Measurements from ENCODE around the gene ASCC3. TPM values are rescaled to one million over a fixed set of nuclear protein-coding genes. Genes with fewer than 3 reads are reported as not detected.

The ASCC3 gene
- total RNA-seq, 4 donors from 2014 or later, result 15.7 to 39.9 (median 29.3) TPM

GRCh38 chr6:100503043-100503705, 378.0 kb downstream of the ASCC3 start:
- Histone ChIP-seq H3K27ac (no peak overlapping the region), H3K27me3 (no peaks in the 10 kb centered on the region), H3K36me3 (no peaks in the 10 kb centered on the region), H3K9me3 (no peaks in the 10 kb centered on the region), H3K4me3 (no peak overlapping the region), H3K4me1 (no peaks in the 10 kb centered on the region)
- DNase-seq, result no peak
- in situ Hi-C loops (cut with MboI; ENCODE audit: low pct_ligation_motif_present in 1 of 4, low pct_unique_long_range_greater_than_20kb in 1 of 4, low sequenced_read_pairs in 3 of 4), result no loop called here
- intact Hi-C loops (cut with DNase I; ENCODE audit: low total_unique reads), result no loop called here
- no peak for TF ChIP-seq EP300 (IDR thresholded peaks at IDR 0.05; ENCODE audit: low read depth)
- TF ChIP-seq POLR2AphosphoS5 (IDR thresholded peaks at IDR 0.05), result no peak
- TF ChIP-seq, protein P1, sequence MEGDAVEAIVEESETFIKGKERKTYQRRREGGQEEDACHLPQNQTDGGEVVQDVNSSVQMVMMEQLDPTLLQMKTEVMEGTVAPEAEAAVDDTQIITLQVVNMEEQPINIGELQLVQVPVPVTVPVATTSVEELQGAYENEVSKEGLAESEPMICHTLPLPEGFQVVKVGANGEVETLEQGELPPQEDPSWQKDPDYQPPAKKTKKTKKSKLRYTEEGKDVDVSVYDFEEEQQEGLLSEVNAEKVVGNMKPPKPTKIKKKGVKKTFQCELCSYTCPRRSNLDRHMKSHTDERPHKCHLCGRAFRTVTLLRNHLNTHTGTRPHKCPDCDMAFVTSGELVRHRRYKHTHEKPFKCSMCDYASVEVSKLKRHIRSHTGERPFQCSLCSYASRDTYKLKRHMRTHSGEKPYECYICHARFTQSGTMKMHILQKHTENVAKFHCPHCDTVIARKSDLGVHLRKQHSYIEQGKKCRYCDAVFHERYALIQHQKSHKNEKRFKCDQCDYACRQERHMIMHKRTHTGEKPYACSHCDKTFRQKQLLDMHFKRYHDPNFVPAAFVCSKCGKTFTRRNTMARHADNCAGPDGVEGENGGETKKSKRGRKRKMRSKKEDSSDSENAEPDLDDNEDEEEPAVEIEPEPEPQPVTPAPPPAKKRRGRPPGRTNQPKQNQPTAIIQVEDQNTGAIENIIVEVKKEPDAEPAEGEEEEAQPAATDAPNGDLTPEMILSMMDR (IDR thresholded peaks at IDR 0.05), result no peak
- no peak for TF ChIP-seq POLR2A (IDR thresholded peaks at IDR 0.05)

DNA sequence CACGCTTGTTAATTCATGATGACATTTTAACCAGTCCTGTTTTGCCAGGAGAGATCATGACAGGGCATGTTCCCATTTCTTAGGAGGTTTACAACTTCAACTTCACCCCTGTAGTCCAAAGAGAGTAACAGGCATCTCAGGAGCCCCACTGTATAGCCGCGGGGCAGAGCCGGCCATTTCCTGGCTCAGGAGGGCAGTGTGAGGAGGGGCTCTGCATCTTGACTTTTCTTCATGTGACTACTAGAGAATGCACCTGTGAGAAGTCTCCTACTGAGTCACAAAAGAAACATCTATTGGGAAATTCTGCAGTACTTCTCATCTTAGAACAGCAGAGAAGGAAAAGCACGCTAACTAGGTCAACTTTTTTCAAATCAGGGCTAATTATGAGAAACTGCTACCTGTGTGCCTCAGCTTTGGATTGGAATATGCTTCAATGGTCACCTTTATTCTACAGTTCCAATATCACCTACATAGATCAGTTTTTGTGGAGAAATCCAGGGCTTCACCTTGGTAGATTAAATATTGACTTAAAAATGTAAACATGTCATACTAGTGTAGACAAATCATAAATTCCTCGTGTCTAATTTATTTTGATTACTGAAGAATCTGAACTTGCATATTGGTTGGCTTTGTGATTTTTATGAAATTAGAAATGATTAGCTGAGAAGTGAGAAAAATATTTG, 387.8 kb downstream of the ASCC3 start:
- Histone ChIP-seq H3K36me3 (no peaks in the 10 kb centered on the region), H3K9me3 (no peaks in the 10 kb centered on the region), H3K4me3 (no peak overlapping the region), H3K27me3 (peaks cover 17% of the 10 kb centered on the region), H3K27ac (no peak overlapping the region), H3K4me1 (no peaks in the 10 kb centered on the region)
- intact Hi-C loops (cut with DNase I; ENCODE audit: low total_unique reads), result no loop called here
- in situ Hi-C loops (cut with MboI; ENCODE audit: low pct_ligation_motif_present in 1 of 4, low pct_unique_long_range_greater_than_20kb in 1 of 4, low sequenced_read_pairs in 3 of 4), result no loop called here
- WGBS, 2 donors (ENCODE audit: low coverage in 1 of 2), result 47 to 57% methylated on average over 2 to 6 of the region's 6 CpGs
- TF ChIP-seq POLR2AphosphoS5 (IDR thresholded peaks at IDR 0.05), result no peak
- no peak for DNase-seq

- Histone ChIP-seq H3K4me1 (no peaks in the 10 kb centered on the region), H3K4me3 (no peak overlapping the region), H3K36me3 (no peaks in the 10 kb centered on the region), H3K27me3 (peaks cover 24% of the 10 kb centered on the region), H3K9me3 (no peaks in the 10 kb centered on the region), H3K27ac (no peak overlapping the region)
- in situ Hi-C loops (cut with MboI; ENCODE audit: low pct_ligation_motif_present in 1 of 4, low pct_unique_long_range_greater_than_20kb in 1 of 4, low sequenced_read_pairs in 3 of 4), result no loop called here
- no peak for TF ChIP-seq EP300 (IDR thresholded peaks at IDR 0.05; ENCODE audit: low read depth)
- intact Hi-C loops (cut with DNase I; ENCODE audit: low total_unique reads), result no loop called here
- no peak for DNase-seq
- WGBS, 2 donors (ENCODE audit: low coverage in 1 of 2), result 43 to 61% methylated on average over 9 to 13 of the region's 13 CpGs
Measured at GRCh38 chr6:100491952-100492670, 389.0 kb downstream of the ASCC3 start.

DNA sequence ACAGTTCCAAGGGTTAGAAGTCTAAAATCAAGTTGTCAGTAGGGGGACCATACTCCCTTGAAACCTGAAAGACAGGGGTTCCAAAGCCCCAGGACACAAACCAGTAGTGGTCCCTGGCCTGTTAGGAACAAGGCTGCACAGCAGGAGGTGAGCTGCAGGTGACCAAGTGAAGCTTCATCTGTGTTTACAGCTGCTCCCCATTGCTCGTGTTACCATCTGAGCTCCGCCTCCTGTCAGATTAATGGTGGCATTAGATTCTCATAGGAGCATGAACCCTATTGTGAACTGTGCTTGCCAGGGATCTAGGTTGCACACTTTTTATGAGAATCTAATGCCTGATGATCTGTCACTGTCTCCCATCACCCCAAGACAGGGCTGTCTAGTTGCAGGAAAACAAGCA, 391.1 kb downstream of the ASCC3 start:
- TF ChIP-seq POLR2A (IDR thresholded peaks at IDR 0.05), result no peak
- TF ChIP-seq, protein P1 (IDR thresholded peaks at IDR 0.05), result no peak
- Histone ChIP-seq H3K27ac (no peak overlapping the region), H3K27me3 (peaks cover 24% of the 10 kb centered on the region), H3K4me1 (no peaks in the 10 kb centered on the region), H3K4me3 (no peak overlapping the region), H3K9me3 (no peaks in the 10 kb centered on the region), H3K36me3 (no peaks in the 10 kb centered on the region)
- 69% methylated on average over 2 of the region's 2 CpGs; no CpG with 5 or more reads in 1 of the 2 donors for WGBS, 2 donors (ENCODE audit: low coverage in 1 of 2)
- intact Hi-C loops (cut with DNase I; ENCODE audit: low total_unique reads), result no loop called here
- no peak for DNase-seq
- in situ Hi-C loops (cut with MboI; ENCODE audit: low pct_ligation_motif_present in 1 of 4, low pct_unique_long_range_greater_than_20kb in 1 of 4, low sequenced_read_pairs in 3 of 4), result no loop called here

GRCh38 chr6:100488244-100488643, 392.9 kb downstream of the ASCC3 start:
- intact Hi-C loops (cut with DNase I; ENCODE audit: low total_unique reads), result no loop called here
- Histone ChIP-seq H3K36me3 (no peaks in the 10 kb centered on the region), H3K4me1 (no peaks in the 10 kb centered on the region), H3K9me3 (no peaks in the 10 kb centered on the region), H3K27me3 (peaks cover 25% of the 10 kb centered on the region), H3K27ac (no peak overlapping the region), H3K4me3 (no peak overlapping the region)
- WGBS, 2 donors (ENCODE audit: low coverage in 1 of 2), result 42 to 84% methylated on average over 3 to 5 of the region's 5 CpGs
- in situ Hi-C loops (cut with MboI; ENCODE audit: low pct_ligation_motif_present in 1 of 4, low pct_unique_long_range_greater_than_20kb in 1 of 4, low sequenced_read_pairs in 3 of 4), result loop anchor here in 1 of 4 donors (10.0 kb wide), 1 partner anchor 373 kb away; no protein-coding TSS in a partner anchor
- DNase-seq, result no peak
- TF ChIP-seq, protein P1 (IDR thresholded peaks at IDR 0.05), result no peak
- no peak for TF ChIP-seq EP300 (IDR thresholded peaks at IDR 0.05; ENCODE audit: low read depth)
- TF ChIP-seq POLR2A (IDR thresholded peaks at IDR 0.05), result no peak
- no peak for TF ChIP-seq POLR2AphosphoS5 (IDR thresholded peaks at IDR 0.05)

Data from transverse colon (tissue), 4 donors.